ENCODE data around the gene ZBTB43.
"Not testable (repeated sequence)": the region's sequence is repeated elsewhere in the genome, so short reads cannot be mapped to it uniquely, and the experiment has no call there.

The ZBTB43 gene

GRCh38 chr9:126804696-126805553 lies at the start of gene ZBTB43:
TSS of gene ZBTB43 (plus strand) at chr9:126805040. CDS start at chr9:126832510, 27,470 bp downstream.
- peak; percentile 96 to 97 for DNase-seq (ENCODE audit: low read depth in 2 of 2, low spot score in 1 of 2)

- DNase-seq (ENCODE audit: low read depth in 2 of 2, low spot score in 1 of 2), result no peak
Measured at GRCh38 chr9:126755317-126755875, 49.4 kb upstream of the ZBTB43 start.

GRCh38 chr9:126756238-126756637 lies 48.6 kb upstream of the ZBTB43 start:
- no peak for DNase-seq (ENCODE audit: low read depth in 2 of 2, low spot score in 1 of 2)

GRCh38 chr9:126756876-126757415 lies 47.9 kb upstream of the ZBTB43 start:
- DNase-seq (ENCODE audit: low read depth in 2 of 2, low spot score in 1 of 2), result no peak

- DNase-seq (ENCODE audit: low read depth in 2 of 2, low spot score in 1 of 2), result no peak
Measured at GRCh38 chr9:126758916-126759585, 45.8 kb upstream of the ZBTB43 start.

- DNase-seq (ENCODE audit: low read depth in 2 of 2, low spot score in 1 of 2), result no peak
Measured at GRCh38 chr9:126761274-126761673, 43.6 kb upstream of the ZBTB43 start.

GRCh38 chr9:126763130-126763764 lies 41.6 kb upstream of the ZBTB43 start:
- DNase-seq (ENCODE audit: low read depth in 2 of 2, low spot score in 1 of 2), result no peak

- DNase-seq (ENCODE audit: low read depth in 2 of 2, low spot score in 1 of 2), result no peak
Measured at GRCh38 chr9:126773004-126773607, 31.7 kb upstream of the ZBTB43 start.

- DNase-seq (ENCODE audit: low read depth in 2 of 2, low spot score in 1 of 2), result no peak
Measured at GRCh38 chr9:126775926-126776325, 28.9 kb upstream of the ZBTB43 start.

GRCh38 chr9:126777733-126778132 lies 27.1 kb upstream of the ZBTB43 start:
- no peak for DNase-seq (ENCODE audit: low read depth in 2 of 2, low spot score in 1 of 2)

GRCh38 chr9:126778141-126778540 lies 26.7 kb upstream of the ZBTB43 start:
- no peak for DNase-seq (ENCODE audit: low read depth in 2 of 2, low spot score in 1 of 2)

- not testable (repeated sequence) for DNase-seq (ENCODE audit: low read depth in 2 of 2, low spot score in 1 of 2)
Measured at GRCh38 chr9:126778696-126779095, 26.1 kb upstream of the ZBTB43 start.

- DNase-seq (ENCODE audit: low read depth in 2 of 2, low spot score in 1 of 2), result peak; percentile 47 to 87
Measured at GRCh38 chr9:126781186-126782052, 23.4 kb upstream of the ZBTB43 start.

- DNase-seq (ENCODE audit: low read depth in 2 of 2, low spot score in 1 of 2), result no peak
Measured at GRCh38 chr9:126782053-126782388, 22.8 kb upstream of the ZBTB43 start.

GRCh38 chr9:126783949-126784348 lies 20.9 kb upstream of the ZBTB43 start:
- no peak for DNase-seq (ENCODE audit: low read depth in 2 of 2, low spot score in 1 of 2)

- DNase-seq (ENCODE audit: low read depth in 2 of 2, low spot score in 1 of 2), result no peak
Measured at GRCh38 chr9:126784401-126784800, 20.4 kb upstream of the ZBTB43 start.

GRCh38 chr9:126784841-126785240 lies 20.0 kb upstream of the ZBTB43 start:
- DNase-seq (ENCODE audit: low read depth in 2 of 2, low spot score in 1 of 2), result not testable (repeated sequence)

GRCh38 chr9:126788046-126788445 lies 16.8 kb upstream of the ZBTB43 start:
- no peak for DNase-seq (ENCODE audit: low read depth in 2 of 2, low spot score in 1 of 2)

GRCh38 chr9:126788634-126789349 lies 16.0 kb upstream of the ZBTB43 start:
- DNase-seq (ENCODE audit: low read depth in 2 of 2, low spot score in 1 of 2), result no peak
